Gastroesophageal sphincter (tissue), 4 donors: ENCODE measurements around the gene GALK2. TPM values are rescaled to one million over a fixed set of nuclear protein-coding genes. Genes with fewer than 3 reads are reported as not detected.

ENCODE experiments used
- ATAC-seq: fragments of 150-250 bp; one replicate; pipeline ENCODE4 v1.9.1; 2016; ENCODE audit warnings: mild to moderate bottlenecking, moderate library complexity
- H3K27ac ChIP-seq, 4 donors: fragments of 200-600 bp; sonication (generic) in 3 of 4; 1 replicate in 3 of 4; 2 replicates in 1 of 4; pipeline ENCODE4 v1.5.1; 2016 to 2019
- H3K27me3 ChIP-seq: fragments of 200-600 bp; sonication (generic); one replicate; pipeline ENCODE4 v1.5.1; 2019
- H3K36me3 ChIP-seq, 2 donors: fragments of 200-600 bp; sonication (generic); one replicate each; pipeline ENCODE4 v1.5.1; 2019; ENCODE audit warnings: control low read depth in 1 of 2
- H3K4me1 ChIP-seq, 3 donors: fragments of 200-600 bp; sonication (generic); 1 replicate in 2 of 3; 2 replicates in 1 of 3; pipeline ENCODE4 v1.5.1; 2016 to 2019; ENCODE audit warnings: control low read depth in 2 of 3
- H3K4me3 ChIP-seq, 2 donors: fragments of 200-600 bp; sonication (generic); one replicate each; pipeline ENCODE4 v1.5.1; 2019; ENCODE audit warnings: mild to moderate bottlenecking in 1 of 2, moderate library complexity in 1 of 2
- H3K9me3 ChIP-seq, 3 donors: fragments of 200-600 bp; sonication (generic); one replicate each; pipeline ENCODE4 v1.5.1; 2017 to 2019; ENCODE audit warnings: control low read depth in 2 of 3
- EP300 ChIP-seq: sonication (generic); formaldehyde crosslinking; IDR thresholded peaks from one replicate; pipeline ENCODE4 v1.6.1; 2017; ENCODE audit warnings: antibody characterized with exemption, mild to moderate bottlenecking
- POLR2A ChIP-seq, 2 donors: fragments of 450-650 bp; IDR thresholded peaks; one replicate each; pipeline ENCODE4 v1.6.1; 2017; ENCODE audit warnings: antibody characterized with exemption in 2 of 2, mild to moderate bottlenecking in 2 of 2, moderate library complexity in 1 of 2
- POLR2AphosphoS5 ChIP-seq: sonication (generic); formaldehyde crosslinking; IDR thresholded peaks from one replicate; pipeline ENCODE4 v1.6.1; 2017; ENCODE audit warnings: antibody characterized with exemption
- WGBS, 2 donors: methylation state at CpG; one replicate each; pipeline ENCODE4 v1.1.5; 2018; ENCODE audit warnings: low coverage in 1 of 2; 5-methylcytosine and 5-hydroxymethylcytosine counted together
- total RNA-seq, 4 donors: library from RNA; depleted of rRNA; stranded (reverse); fragments of >200 nt; gene quantifications; one replicate each; pipeline ENCODE4 v1.1.0, GENCODE V29; 2016
- TF ChIP-seq, protein P1 (sequence below), 4 experiments: fragments of 200-600 bp in 2 of 4; fragments of 450-650 bp in 2 of 4; sonication (generic) in 1 of 4; IDR thresholded peaks; one replicate each; pipeline ENCODE4 v1.5.1; 2017 to 2019; ENCODE audit warnings: antibody characterized with exemption in 4 of 4, mild to moderate bottlenecking in 2 of 4, moderate library complexity in 2 of 4

The GALK2 gene
- total RNA-seq, 4 donors from 2014 or later, result 30.0 to 54.8 (median 43.8) TPM

DNA sequence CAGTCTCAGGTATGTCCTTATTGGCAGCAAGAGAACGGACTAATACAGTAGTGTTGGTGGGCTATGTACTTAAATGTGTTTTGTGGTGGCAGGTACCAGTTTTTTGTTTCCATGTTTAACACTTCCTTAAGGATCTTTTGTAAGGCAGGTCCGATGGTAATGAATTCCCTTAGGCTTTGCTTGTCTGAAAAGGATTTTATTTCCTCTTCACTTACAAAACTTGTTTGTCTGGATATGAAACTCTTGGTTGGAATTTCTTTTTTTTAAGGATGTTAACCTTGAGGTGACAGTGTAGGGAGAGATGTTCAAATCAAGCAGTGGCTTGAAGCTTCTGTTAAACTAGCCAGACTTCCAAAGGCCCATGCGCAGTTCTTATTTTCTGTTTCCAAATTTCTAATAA, 130.8 kb downstream of the GALK2 start:
- ATAC-seq, result no peak
- 95% methylated on average over 3 of the region's 3 CpGs for WGBS, 2 donors

DNA sequence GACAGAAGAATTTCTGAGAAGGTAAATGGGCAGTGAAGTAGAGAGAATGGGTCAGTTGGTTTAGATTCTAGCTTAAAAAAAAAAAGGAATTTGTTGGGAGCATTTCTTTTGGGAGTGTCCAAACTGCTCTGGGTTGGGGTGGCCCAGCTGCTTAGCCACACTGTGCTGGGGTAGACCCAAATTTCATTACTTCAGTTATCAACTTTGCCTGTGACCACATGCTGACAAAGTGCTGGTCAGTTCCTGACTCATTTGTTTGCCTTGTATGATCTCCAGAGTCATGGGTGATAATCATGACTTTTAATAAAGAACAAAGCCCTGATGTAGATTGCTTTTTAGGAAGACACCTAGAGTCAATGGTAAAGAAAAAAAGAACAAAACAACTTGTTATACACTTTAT, 131.5 kb downstream of the GALK2 start:
- H3K27ac ChIP-seq, result no peak overlapping the region
- no peaks in the 10 kb centered on the region for H3K4me1 ChIP-seq
- H3K4me3 ChIP-seq, result no peak overlapping the region
- H3K9me3 ChIP-seq, result peaks cover 0 to 3% (median 0%) of the 10 kb centered on the region in 3 donors
- ATAC-seq, result no peak
- H3K27me3 ChIP-seq, result no peaks in the 10 kb centered on the region
- TF ChIP-seq POLR2A (IDR thresholded peaks at IDR 0.05) (no peak), EP300 (no peak)
- peaks cover 4 to 15% of the 10 kb centered on the region in 2 donors for H3K36me3 ChIP-seq

More for the DNA sequence above, 130.8 kb downstream of the GALK2 start:
- no peaks in the 10 kb centered on the region for H3K4me1 ChIP-seq
- H3K9me3 ChIP-seq, result peaks cover 0 to 3% (median 0%) of the 10 kb centered on the region in 3 donors
- H3K36me3 ChIP-seq, result peaks cover 4 to 21% of the 10 kb centered on the region in 2 donors
- no peak overlapping the region for H3K4me3 ChIP-seq
- H3K27me3 ChIP-seq, result no peaks in the 10 kb centered on the region
- TF ChIP-seq, protein P1, sequence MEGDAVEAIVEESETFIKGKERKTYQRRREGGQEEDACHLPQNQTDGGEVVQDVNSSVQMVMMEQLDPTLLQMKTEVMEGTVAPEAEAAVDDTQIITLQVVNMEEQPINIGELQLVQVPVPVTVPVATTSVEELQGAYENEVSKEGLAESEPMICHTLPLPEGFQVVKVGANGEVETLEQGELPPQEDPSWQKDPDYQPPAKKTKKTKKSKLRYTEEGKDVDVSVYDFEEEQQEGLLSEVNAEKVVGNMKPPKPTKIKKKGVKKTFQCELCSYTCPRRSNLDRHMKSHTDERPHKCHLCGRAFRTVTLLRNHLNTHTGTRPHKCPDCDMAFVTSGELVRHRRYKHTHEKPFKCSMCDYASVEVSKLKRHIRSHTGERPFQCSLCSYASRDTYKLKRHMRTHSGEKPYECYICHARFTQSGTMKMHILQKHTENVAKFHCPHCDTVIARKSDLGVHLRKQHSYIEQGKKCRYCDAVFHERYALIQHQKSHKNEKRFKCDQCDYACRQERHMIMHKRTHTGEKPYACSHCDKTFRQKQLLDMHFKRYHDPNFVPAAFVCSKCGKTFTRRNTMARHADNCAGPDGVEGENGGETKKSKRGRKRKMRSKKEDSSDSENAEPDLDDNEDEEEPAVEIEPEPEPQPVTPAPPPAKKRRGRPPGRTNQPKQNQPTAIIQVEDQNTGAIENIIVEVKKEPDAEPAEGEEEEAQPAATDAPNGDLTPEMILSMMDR (IDR thresholded peaks at IDR 0.05), result no peak
- TF ChIP-seq EP300 (no peak), POLR2A (IDR thresholded peaks at IDR 0.05) (no peak), POLR2AphosphoS5 (no peak)
- H3K27ac ChIP-seq, result no peak overlapping the region

DNA sequence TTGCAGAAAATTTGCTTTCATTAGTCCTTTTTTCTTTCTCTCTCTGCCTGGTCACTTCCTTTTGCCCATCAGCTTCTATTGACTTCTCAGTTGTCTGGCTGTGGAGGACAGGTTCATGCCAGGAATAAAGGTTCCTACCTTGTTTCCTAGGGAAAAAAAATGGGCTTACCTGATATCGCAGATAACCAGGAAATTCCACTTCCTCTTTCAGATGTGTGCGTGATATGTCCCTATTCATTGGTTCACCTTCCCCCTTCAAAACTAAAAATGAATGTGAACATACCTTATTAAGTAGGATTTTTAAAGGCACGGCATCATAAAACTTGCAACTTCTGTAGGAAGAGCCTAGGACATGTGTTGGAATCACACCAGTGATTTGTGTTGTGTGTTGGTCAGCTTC, 133.0 kb downstream of the GALK2 start:
- ATAC-seq, result no peak
- H3K4me3 ChIP-seq, result no peak overlapping the region
- TF ChIP-seq POLR2A (IDR thresholded peaks at IDR 0.05) (no peak), POLR2AphosphoS5 (no peak), EP300 (no peak)
- TF ChIP-seq, protein P1 (IDR thresholded peaks at IDR 0.05), result no peak
- peaks cover 0 to 3% (median 0%) of the 10 kb centered on the region in 3 donors for H3K9me3 ChIP-seq
- WGBS, 2 donors, result 93 to 94% methylated on average over 3 of the region's 3 CpGs
- H3K27ac ChIP-seq, result no peak overlapping the region
- H3K4me1 ChIP-seq, result no peaks in the 10 kb centered on the region
- H3K27me3 ChIP-seq, result no peaks in the 10 kb centered on the region
- H3K36me3 ChIP-seq, result peaks cover 4 to 15% of the 10 kb centered on the region in 2 donors

DNA sequence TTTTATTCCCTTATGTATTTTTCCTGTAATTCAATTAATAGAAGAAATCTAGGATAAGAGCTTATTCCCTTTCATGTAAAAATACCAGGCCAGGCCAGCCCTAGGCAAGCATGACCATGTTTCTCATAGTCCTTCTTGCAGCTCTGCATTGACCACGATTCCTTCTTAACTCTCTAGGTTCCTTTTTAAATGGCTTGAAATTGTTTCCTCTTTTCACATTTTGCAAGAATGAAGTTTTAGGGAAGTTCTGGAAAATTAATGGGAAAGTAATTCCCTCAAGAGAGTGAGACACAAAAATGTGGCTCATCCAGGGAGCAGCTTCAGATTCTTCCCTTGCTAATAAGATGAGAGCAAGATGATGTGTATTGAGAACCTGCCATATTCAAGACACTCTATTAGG, 136.5 kb downstream of the GALK2 start:
- Histone ChIP-seq H3K27ac (no peak overlapping the region), H3K9me3 (no peaks in the 10 kb centered on the region), H3K4me1 (no peaks in the 10 kb centered on the region), H3K4me3 (no peak overlapping the region), H3K36me3 (peaks cover 4 to 21% of the 10 kb centered on the region in 2 donors), H3K27me3 (no peaks in the 10 kb centered on the region)
- TF ChIP-seq, protein P1 (IDR thresholded peaks at IDR 0.05), result no peak
- TF ChIP-seq EP300 (no peak), POLR2A (IDR thresholded peaks at IDR 0.05) (no peak), POLR2AphosphoS5 (no peak)
- WGBS, 2 donors, result 69 to 93% methylated on average over 1 of the region's 1 CpG
- no peak for ATAC-seq

DNA sequence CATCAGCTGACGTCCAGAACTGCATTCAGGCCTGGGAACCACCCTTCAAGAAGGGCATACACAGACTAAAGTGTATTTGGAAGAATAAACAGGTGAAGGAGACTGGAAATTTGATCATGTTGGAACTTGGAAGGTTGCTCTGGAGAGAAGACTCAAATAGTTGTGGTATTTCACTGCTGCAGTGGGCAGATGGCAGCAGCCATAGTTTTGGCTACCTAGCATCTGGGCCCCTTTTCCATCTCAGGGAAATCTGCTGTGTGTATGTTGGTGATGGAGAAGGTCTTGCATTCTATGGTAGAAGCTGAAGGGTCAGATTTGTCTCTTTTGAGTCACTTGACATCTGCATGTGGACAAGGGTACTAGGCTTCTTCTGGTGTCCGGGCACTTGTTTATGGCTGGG, 138.6 kb downstream of the GALK2 start:
- Histone ChIP-seq H3K4me1 (peaks cover 0 to 8% (median 2%) of the 10 kb centered on the region in 3 donors), H3K27me3 (no peaks in the 10 kb centered on the region), H3K27ac (no peak overlapping the region), H3K9me3 (no peaks in the 10 kb centered on the region), H3K4me3 (no peak overlapping the region), H3K36me3 (peaks cover 4 to 17% of the 10 kb centered on the region in 2 donors)
- WGBS, 2 donors, result 86 to 100% methylated on average over 1 of the region's 2 CpGs
- no peak for ATAC-seq
- TF ChIP-seq EP300 (no peak), POLR2A (IDR thresholded peaks at IDR 0.05) (no peak), POLR2AphosphoS5 (no peak)
- TF ChIP-seq, protein P1 (IDR thresholded peaks at IDR 0.05), result no peak
